GM21390 (cell line): ENCODE measurements around the gene FMNL3.
"Not testable (repeated sequence)": the region's sequence is repeated elsewhere in the genome, so short reads cannot be mapped to it uniquely, and the experiment has no call there.

Experiments
- ATAC-seq: cut with Tn5 transposase; IDR thresholded peaks from one replicate; pipeline ENCODE4 v1.9.1; 2021; ENCODE audit not compliant: unreplicated experiment

Gene FMNL3

GRCh38 chr12:49717800-49718199, 10.6 kb upstream of the FMNL3 start:
- ATAC-seq = not testable (repeated sequence)

GRCh38 chr12:49716553-49716952, 9.3 kb upstream of the FMNL3 start:
- peak; percentile 78 for ATAC-seq

GRCh38 chr12:49713952-49714351, 6.7 kb upstream of the FMNL3 start:
- not testable (repeated sequence) for ATAC-seq

- no peak for ATAC-seq
Measured at GRCh38 chr12:49708851-49709250, 1.6 kb upstream of the FMNL3 start.

- ATAC-seq = no peak
Measured at GRCh38 chr12:49707812-49708147, 575 bp upstream of the FMNL3 start.

- ATAC-seq = peak; percentile 10
Measured at GRCh38 chr12:49706351-49707127, 666 bp downstream of the FMNL3 start.

- no peak for ATAC-seq
Measured at GRCh38 chr12:49705479-49706134, 1.6 kb downstream of the FMNL3 start.

GRCh38 chr12:49703647-49704137, 3.5 kb downstream of the FMNL3 start:
- no peak for ATAC-seq

- no peak for ATAC-seq
Measured at GRCh38 chr12:49702676-49703215, 4.5 kb downstream of the FMNL3 start.

GRCh38 chr12:49702009-49702408, 5.2 kb downstream of the FMNL3 start:
- ATAC-seq = no peak

- ATAC-seq = peak; percentile 70
Measured at GRCh38 chr12:49698619-49699545, 8.3 kb downstream of the FMNL3 start.

- no peak for ATAC-seq
Measured at GRCh38 chr12:49697808-49698207, 9.4 kb downstream of the FMNL3 start.

- ATAC-seq = no peak
Measured at GRCh38 chr12:49696723-49697122, 10.5 kb downstream of the FMNL3 start.

GRCh38 chr12:49693931-49694444, 13.2 kb downstream of the FMNL3 start:
- no peak for ATAC-seq

GRCh38 chr12:49692851-49693250, 14.4 kb downstream of the FMNL3 start:
- ATAC-seq = no peak

GRCh38 chr12:49689785-49690184, 17.4 kb downstream of the FMNL3 start:
- no peak for ATAC-seq

GRCh38 chr12:49689237-49689636, 18.0 kb downstream of the FMNL3 start:
- ATAC-seq = no peak

GRCh38 chr12:49687941-49688340, 19.3 kb downstream of the FMNL3 start:
- no peak for ATAC-seq

- ATAC-seq = no peak
Measured at GRCh38 chr12:49684310-49684854, 22.8 kb downstream of the FMNL3 start.

GRCh38 chr12:49683599-49684309, 23.5 kb downstream of the FMNL3 start:
- no peak for ATAC-seq
